NCI-H226 (cell line): ENCODE measurements around the gene STX5.
"Not testable (repeated sequence)": the region's sequence is repeated elsewhere in the genome, so short reads cannot be mapped to it uniquely, and the experiment has no call there.

Source experiments
- DNase-seq: peaks from one replicate; pipeline ENCODE4 v3.0.0-alpha.2; 2015

Gene STX5, protein sequence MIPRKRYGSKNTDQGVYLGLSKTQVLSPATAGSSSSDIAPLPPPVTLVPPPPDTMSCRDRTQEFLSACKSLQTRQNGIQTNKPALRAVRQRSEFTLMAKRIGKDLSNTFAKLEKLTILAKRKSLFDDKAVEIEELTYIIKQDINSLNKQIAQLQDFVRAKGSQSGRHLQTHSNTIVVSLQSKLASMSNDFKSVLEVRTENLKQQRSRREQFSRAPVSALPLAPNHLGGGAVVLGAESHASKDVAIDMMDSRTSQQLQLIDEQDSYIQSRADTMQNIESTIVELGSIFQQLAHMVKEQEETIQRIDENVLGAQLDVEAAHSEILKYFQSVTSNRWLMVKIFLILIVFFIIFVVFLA

DNA sequence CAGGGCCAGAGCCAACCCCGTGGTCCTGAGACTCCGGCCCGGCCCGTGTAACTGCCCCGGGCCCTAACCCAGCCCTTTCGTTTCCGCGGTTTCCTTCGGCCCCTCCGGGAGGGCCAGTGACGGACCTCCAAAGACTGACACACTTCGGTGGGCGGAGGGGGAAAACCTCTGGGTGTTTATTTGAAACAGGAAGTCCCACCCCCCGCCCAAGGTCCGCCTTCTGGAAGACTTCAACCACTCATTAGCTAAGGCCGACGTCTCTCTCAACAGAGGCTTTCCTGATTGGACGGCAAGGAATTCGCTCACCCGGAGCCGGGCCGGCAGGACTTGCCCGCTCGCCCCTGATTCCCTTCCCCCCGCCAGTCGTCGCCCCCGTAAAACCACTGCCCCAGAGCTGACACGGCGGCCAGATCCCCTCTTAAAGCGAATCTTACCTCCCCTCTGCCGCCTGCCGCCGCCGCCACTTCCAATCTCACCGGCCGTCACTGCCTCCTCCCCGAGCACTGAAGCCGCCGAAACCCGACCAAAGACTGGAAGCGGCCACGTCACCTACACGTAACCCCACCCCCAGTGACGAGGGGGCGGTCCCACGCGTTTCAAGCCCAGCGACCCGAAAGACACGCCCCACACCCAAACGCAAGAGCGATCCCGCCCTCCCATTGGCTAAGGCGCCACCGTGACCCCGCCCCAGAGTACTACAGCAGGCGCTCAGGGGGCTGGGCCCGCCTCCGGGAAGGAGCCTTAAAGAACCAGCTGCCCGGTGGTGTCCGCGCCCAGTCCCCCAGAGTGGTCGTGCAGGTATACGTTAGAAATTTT lies at the start of gene STX5:
Gene STX5 (minus strand): TSS at position 532 of the 816 bp plus-strand sequence. CDS start 808 bp downstream, outside the sequence.
- peak; percentile 94 for DNase-seq

DNA sequence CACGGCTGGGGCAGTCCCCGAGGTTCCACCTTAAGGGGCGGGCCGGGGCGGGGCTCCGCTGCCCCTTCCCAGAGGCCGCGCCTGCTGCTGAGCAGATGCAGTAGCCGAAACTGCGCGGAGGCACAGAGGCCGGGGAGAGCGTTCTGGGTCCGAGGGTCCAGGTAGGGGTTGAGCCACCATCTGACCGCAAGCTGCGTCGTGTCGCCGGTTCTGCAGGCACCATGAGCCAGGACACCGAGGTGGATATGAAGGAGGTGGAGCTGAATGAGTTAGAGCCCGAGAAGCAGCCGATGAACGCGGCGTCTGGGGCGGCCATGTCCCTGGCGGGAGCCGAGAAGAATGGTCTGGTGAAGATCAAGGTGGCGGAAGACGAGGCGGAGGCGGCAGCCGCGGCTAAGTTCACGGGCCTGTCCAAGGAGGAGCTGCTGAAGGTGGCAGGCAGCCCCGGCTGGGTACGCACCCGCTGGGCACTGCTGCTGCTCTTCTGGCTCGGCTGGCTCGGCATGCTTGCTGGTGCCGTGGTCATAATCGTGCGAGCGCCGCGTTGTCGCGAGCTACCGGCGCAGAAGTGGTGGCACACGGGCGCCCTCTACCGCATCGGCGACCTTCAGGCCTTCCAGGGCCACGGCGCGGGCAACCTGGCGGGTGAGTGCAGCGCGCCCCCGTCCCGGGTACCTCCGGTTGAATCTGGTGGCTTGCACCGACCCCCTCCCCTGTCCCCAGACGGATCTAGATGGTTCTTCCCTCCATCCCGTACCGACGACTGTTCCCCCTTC lies 49.1 kb upstream of the STX5 start, which contains the start of gene SLC3A2:
Gene SLC3A2 (plus strand): TSS at position 94 of the 776 bp plus-strand sequence. CDS start 128 bp downstream, at position 222.
- peak; percentile 92 for DNase-seq

DNA sequence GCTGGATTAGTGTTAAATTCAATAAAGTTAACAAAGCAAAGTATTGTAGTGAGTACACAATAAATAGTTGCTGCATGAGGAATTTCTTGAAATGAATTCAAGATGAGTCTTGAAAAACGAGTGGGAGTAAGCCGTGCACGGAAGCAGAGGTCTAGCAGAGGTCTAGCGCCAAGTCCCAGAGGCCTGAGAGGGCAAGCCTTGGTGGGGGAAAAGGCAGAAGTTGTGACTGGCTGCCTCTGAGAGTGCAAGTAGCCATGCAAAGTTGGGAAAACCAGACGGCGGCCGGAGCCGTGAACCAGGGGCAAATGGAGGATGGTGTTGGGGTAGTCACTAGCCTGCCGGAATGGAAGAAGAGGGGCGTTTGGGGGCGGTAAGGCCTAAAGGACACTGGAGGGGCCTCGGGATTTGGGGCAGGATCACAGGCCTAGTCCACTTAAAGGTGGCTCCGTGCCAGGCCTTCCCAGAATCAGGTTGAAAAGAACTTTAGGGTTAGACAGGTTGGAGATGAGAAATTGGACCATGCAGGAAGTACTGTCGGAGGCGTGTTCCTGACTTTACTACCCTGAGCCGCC lies 48.5 kb upstream of the STX5 start:
- peak; percentile 85 for DNase-seq

DNA sequence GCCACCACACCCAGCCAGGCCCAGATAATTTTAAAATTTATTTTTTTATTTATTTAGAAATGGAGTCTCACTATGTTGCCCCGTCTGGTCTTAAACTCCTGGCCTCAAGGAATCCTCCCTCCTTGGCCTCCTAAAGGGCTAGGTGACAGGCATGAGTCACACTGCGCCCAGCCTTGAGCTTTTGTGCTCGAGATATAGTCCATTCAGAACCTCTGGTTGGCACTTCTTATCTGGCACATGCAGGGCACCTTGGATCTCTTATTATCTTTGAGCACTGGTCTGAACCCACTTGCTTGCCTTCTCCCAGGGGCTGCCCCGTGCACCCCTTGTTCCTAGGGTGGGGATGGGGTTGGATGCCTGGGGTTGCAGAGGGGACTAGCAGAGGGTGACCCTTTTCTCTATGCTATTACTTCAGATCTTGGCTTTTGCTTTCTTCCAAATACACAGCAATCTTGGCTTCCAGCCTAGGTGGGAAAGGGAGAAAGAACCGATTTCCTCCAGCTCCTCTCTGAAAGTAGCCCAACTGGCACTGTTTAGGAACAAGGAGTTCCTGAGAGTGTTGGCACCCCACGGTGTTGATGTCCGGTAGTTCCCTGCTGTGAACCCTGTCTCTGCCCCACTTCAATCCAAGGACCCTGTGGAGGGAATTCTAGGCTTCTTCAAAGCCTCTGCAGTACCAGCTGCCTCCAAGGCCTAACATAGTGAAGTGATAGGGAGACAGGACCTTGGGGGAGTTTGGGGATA lies 47.6 kb upstream of the STX5 start:
- no peak for DNase-seq

DNA sequence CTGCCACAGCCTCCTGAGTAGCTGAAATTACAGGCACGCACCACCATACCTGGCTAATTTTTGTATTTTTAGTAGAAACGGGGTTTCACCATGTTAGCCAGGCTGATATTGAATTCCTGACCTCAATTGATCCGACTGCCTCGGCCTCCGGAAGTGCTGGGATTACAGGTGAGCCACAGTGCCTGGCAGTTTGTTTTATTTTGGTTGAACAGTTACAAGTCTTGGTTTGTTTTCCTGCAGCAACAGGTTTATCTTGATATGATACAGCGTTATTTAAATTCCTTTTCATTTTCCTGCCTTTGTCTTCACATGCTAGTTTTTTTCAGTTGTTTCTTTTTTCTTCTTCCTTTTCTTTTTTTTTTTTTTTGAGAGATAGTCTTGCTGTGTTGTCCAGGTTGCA lies 44.9 kb upstream of the STX5 start:
- no peak for DNase-seq

DNA sequence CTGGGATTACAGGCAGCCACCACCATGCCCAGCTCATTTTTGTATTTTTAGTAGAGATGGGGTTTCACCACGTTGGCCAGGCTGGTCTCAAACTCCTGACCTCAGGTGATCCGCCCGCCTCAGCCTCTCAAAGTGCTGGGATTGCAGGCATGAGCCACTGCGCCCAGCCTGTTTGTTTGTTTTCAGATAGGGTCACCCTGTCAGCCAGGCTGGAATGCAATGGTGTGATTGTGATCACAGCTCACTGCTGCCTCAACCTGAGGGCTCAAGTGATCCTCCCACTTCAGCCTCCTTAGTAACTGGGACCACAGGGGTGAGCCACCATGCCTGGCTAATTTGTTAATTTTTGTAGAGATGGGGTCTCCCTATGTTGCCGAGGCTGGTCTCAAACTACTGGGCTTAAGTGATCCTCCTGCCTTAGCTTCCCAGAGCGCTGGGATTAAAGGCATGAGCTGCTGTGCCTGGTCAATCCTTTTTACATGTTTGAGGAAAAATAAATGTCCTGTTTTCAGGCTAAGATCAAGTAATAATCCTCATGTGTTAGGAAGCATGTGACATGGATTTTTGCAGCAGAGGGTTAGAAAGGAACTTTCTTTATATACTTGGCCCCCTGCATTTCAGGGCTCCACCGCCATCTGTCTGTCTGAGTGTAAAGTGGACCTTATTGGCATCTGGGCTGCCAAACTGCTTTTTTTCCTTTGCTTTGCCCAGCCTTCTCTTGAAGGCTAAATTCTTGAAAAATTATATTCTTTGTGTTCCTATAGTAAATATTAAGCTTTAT lies 44.0 kb upstream of the STX5 start:
- DNase-seq, result no peak

DNA sequence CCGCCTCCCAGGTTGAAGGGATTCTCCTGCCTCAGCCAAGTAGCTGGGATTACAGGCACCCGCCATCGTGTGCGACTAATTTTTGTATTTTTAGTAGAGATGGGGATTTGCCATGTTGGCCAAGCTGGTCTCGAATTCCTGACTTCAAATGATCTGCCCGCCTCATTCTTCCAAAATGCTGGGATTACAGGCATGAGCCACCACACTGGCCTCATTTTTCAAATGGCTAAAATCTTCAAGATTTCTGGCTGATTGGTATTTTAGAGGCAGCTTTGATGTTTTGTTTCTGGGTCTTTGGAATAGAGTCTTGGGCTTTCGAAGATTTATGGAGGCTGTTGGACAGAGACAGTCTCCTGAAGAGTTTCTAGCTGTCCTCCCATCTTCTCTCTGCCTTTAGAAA lies 43.0 kb upstream of the STX5 start:
- DNase-seq, result no peak

DNA sequence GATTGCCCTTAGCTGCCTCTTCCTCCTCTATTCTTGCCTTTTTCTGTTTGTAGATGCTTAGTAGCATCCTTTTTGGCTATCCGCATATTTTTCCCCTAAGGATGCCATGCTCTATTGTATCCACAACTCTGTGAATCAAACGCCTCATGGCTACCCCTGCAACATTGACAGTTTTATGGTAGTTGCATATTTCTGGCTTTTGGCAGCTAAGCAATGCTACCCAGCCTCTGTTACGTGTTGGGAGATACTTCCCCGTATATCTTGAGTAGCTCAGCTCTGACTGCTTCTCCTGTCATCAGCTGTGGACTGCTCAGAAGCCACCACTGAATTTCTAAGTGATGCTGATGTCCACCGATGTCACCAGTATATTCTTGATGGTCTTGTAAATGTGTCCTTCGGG lies 33.8 kb upstream of the STX5 start:
- no peak for DNase-seq

DNA sequence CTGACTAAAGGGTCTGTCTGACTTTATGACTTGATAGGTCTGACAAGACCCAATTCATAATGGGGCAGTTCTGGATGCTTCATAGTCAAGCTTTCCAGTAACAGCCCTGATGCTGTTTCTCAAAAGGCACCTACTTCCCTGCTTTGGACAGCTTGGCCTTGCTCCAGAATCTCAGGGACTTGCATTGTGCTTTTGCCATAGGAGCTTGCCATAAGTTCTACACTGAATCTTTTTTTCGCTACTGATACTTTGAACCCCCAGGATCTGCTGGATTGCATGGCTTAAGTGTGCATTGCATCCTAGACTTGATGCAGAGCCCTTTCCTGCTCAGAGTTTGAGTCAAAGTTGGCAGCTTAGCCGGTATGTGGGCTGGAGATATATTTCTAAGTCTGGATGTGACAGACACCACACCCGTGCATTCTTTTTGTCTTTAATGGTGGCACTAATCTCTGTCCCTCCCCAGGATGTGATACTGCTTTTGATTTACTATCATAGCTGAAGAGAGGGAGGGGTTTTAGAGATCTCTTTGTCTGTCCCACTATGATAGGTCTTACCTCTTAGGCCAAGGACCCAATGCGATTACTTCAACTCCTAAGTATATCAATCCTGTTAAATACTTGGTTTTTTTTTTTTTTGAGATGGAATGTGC lies 32.0 kb upstream of the STX5 start:
- no peak for DNase-seq

DNA sequence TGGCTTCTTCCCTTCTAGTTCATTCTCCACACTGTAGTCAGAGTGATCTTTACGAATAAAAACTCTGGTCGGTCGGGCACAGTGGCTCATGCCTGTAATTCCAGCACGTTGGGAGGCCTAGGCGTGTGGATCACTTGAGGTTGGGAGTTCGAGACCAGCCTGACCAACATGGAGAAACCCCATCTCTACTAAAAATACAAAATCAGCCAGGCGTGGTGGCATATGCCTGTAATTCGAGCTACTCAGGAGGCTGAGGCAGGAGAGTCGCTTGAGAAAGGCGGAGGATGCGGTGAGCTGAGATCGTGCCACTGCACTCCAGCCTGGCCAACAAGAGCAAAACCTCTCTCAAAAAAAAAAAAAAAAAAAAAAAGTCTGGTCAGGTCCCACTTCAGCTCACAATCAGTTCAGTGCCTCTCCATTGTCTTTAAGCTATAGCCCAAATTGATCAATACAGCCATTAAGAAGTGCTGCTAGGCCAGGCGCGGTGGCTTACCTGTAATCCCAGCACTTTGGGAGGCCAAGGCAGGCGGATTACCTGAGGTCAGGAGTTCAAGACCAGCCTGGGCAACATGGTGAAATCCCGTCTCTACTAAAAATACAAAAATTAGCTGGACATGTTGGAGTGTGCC lies 29.8 kb upstream of the STX5 start:
- DNase-seq, result not testable (repeated sequence)

DNA sequence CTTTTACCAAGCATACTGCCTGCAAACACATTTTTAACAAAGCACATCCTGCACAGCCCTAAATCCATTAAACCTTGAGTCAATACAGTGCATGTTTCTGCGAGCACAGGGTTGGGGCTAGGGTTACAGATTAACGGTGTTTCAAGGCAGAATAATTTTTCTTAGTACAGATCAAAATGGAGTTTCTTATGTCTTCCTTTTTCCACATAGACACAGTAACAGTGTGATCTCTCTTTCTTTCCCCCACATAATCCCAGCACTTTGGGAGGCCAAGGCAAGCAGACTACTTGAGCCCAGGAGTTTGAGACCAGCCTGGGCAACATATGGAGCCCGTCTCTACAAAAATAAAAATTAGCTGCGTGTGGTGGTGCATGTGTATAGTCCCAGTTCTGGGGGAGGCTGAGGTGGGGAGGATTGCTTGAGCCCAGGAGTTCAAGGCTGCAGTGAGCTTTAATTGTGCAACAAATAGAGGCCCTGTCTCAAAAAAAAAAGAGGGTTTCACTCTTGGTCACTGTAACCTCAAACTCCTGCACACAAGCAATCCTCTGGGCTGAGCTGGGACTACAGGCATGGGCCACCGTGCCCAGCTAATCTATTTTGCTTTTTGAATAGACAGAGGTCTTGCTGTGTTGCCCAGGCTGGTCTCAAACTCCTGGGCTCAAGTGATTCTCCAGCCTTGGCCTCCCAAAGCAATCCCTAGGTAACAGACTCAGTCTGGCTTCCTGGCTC lies 29.1 kb upstream of the STX5 start:
- DNase-seq, result no peak

DNA sequence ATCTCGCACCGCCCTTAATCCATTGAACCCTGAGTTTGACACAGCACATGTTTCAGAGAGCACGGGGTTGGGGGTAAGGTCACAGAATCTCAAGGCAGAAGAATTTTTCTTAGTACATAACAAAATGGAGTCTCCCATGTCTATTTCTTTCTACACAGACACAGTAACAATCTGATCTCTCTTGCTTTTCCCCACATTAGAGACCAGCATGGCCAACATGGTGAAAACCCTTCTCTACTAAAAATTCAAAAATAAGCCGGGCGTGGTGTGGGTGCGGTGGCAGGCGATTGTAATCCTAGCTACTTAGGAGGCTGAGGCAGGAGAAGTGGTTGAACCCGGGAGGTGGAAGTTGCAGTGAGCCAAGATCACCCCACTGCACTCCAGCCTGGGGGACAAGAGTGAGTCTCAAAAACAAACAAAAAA lies 27.4 kb upstream of the STX5 start:
- not testable (repeated sequence) for DNase-seq

DNA sequence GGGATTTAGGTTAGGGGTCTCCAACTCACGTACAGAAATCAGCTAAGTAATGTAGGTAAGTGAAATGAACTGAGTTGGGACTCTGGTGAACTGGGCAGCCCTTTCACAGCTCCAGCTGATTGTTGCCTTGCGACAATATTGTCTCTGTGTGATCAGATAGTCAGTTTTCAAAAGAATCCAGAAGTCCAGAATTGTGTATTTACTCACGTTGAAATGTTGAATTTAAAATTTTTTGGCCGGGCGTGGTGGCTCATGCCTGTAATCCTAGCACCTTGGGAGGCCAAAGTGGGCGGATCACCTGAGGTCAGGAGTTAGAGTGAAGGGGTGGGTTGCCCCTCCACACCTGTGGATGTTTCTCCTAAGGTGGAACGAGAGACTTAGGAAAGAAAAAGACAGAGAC lies 26.4 kb upstream of the STX5 start:
- DNase-seq, result no peak

DNA sequence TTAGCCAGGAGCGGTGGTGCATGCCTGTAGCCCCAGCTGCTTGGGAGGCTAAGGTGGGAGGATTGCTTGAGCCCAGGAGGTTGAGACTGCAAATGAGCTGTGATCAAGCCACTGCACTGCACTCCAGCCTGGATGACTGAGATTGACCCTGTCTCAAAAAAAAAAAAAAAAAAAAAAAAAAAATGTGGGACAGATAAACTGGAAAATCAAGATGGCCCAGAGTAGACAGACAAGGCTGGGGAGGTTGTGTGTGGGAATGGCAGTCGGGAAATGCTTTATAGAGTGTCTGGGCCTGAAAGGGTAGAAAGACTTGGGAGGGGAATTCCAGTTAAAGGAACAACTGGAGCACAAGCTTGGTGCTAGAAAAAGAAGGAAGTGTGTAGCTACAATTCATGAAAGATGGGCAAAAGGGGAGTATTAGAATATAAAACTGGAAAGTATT lies 25.7 kb upstream of the STX5 start:
- DNase-seq, result no peak

DNA sequence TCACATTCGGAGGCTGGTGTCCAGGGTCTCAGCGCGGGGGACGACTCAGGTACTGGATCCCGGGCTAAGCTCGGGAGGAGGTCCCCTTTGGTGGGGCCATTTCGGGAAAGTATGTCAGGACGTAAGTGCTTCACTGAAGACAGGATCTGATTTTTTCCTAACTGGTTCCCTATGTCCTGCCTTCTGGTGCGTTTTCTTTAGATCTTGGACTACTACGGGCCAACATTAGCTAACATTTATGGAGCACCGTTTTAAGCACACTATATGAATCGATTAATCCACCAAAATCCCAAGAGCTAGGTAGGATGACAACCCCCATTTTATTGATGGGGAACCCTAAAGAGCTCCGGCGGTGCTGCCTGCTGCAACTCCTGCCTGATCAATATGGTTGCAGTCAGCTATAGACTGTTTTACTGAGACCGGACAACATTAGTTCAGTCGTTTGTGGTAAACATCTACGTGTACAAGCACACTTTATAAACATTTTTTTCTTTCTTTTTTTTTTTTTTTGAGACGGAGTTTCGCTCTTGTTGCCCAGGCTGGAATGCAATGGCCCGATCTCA lies 24.6 kb upstream of the STX5 start:
- no peak for DNase-seq

DNA sequence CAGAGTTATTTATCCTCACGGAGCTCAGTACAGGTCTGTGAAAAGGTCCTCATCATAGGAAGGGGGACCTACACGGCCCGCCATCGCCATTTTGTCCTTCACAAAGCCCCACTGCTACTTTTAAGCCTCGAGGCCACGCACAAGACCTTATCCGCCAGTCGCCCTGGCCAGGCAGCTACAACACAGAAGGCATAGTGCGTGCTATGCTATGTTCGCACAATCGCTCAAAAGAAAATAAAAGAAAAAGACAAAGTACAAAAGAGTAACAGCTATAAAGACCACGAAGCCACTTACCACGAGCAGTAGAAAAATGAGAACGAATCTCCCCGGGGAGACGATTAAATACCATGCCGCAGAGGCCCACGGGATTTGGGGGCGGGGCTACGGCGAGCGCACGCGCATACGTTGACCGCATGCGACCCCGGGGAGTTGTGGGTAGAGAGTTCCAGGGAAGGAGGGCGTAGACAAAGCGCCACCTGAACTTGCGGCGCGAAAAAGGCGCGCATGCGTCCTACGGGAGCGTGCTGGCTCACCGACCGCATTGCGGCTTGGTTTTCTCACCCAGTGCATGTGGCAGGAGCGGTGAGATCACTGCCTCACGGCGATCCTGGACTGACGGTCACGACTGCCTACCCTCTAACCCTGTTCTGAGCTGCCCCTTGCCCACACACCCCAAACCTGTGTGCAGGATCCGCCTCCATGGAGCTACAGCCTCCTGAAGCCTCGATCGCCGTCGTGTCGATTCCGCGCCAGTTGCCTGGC lies 23.9 kb upstream of the STX5 start:
- peak; percentile 96 for DNase-seq

DNA sequence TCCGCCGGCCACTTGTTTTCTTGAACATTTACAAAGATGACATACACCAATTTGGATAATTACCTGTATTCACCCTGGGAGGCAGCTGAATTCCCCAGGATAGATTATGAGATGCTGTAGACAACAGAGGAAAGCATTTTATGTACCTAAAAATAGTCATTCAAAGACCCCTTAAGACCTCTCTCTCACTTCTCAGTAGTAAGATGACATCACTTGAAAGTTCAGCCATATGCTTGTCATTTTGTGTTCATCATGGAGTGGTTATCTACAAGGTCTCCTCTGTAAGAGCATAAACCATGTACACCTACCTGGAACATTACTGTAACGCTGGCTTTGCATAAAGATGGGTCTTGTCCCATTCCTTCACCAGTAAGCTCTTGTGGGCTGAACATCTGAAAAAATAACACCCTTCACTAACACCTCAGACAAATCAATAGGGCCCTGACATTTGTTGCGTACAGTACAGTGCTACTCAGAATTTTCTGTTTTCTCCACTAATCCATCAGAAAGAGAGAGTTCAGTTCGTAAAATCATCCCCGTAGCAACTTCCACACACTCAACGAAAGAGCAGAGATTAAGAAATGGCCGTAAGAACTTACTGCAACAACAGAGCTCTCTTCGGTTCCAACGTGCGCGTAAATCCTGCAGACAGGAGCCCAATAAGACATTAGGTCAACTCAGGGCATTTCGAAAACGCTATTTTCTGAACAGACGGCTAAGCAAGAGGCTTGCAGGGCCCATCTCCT lies 23.1 kb upstream of the STX5 start:
- no peak for DNase-seq
